GM13977 (cell line): ENCODE data around the gene MYO1F.

Experiments
- DNase-seq: peaks from one replicate; pipeline ENCODE4 v3.0.0; 2012; ENCODE audit warnings: low spot score
- in situ Hi-C: fragments of 300-500 bp; cut with MboI; formaldehyde crosslinking; loops from one replicate; pipeline ENCODE4 v1.12.0; 2022; ENCODE audit warnings: low sequenced_read_pairs, low pct_unique_long_range_greater_than_20kb, mixed read lengths, inconsistent platforms; ENCODE audit not compliant: unreplicated experiment
- TF ChIP-seq, protein P1 (sequence below): IDR thresholded peaks from 2 replicates; pipeline ENCODE4 v1.5.1; 2012; ENCODE audit warnings: mild to moderate bottlenecking, control low read depth; ENCODE audit not compliant: insufficient read depth; ENCODE audit errors: extremely low read depth, missing control alignments

Gene MYO1F

DNA sequence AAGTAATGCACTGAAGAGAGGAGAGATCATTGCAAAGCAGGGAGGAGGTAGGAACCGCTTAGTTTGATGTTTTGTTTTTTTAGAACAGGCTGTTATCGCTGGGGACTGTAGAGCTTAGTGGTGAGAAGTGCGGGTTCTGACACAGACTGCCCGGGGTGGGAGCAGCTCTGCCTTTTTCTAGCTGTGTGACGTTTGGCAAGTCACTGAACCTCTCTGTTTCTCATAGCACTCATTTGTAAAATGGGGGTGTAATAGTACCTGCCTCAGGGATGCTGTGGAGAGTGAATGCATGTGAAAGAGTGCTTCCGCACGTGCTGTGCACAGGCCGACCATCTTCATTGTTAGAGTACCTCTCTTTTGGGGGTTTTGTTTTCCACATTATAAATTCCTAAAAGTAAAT, 94.1 kb downstream of the MYO1F start:
- TF ChIP-seq, protein P1, sequence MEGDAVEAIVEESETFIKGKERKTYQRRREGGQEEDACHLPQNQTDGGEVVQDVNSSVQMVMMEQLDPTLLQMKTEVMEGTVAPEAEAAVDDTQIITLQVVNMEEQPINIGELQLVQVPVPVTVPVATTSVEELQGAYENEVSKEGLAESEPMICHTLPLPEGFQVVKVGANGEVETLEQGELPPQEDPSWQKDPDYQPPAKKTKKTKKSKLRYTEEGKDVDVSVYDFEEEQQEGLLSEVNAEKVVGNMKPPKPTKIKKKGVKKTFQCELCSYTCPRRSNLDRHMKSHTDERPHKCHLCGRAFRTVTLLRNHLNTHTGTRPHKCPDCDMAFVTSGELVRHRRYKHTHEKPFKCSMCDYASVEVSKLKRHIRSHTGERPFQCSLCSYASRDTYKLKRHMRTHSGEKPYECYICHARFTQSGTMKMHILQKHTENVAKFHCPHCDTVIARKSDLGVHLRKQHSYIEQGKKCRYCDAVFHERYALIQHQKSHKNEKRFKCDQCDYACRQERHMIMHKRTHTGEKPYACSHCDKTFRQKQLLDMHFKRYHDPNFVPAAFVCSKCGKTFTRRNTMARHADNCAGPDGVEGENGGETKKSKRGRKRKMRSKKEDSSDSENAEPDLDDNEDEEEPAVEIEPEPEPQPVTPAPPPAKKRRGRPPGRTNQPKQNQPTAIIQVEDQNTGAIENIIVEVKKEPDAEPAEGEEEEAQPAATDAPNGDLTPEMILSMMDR, result no peak
- DNase-seq, result no peak
- in situ Hi-C loops, result no loop called here

DNA sequence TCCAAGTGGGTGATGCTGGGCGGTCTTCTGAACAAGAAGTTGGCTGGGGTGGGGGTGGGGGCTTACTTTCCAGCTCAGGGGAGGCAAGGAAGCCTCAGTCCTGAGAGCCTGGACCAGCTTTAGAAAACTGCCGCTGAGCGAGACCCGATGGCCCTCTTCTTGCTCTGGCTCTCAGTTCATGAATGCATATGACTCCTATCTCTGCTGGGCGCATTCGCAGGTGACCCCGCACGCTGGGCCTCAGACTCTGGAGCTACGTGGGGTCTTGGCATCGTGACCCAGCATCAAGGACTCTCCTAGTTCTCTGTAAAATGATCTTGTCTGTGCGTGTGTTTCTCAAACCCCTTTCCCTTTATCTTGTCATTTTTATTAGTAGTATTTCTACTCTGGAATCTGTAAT, 94.5 kb downstream of the MYO1F start:
- DNase-seq, result no peak
- TF ChIP-seq, protein P1, result no peak
- in situ Hi-C loops, result no loop called here

DNA sequence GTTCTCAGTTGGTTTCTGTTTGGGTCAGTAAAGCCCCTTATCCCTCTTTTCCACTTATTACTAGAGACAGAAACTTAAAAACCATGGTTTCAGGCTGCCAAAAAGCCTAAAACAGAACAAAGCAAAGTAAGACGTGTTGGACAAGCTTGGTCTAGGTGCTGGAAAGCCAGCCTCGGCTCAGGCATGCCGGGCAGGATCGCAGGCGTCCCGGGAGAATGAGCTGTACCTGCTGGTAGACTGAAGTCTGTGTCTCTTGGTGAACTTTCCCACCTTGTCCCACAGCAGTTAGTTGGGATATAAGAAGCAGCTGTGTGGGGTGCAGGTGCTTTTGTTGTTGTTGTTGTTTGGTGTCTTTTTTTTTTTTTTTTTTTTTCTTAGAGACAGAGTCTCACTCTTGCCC, 95.6 kb downstream of the MYO1F start:
- no peak for DNase-seq
- TF ChIP-seq, protein P1, result no peak
- in situ Hi-C loops, result no loop called here

DNA sequence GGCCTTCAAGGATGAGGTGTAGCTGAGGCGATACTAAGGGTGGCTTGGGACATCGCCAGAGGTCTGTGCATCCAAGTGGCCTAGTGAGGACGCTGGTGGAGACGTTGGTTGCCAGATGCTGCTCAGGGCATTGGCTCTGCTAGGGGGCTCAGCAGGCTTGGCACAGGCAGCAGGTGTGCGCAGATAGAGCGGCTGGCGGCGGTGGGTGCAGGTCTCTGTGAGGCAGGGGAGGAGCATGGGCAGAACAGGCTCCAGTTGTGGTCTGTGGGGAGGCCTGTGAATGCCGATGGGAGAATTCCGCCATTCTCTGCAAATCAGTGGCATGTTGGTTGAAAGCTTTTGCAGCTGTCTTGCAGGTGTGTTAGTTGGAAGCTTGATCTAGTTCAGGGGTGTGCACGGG, 96.0 kb downstream of the MYO1F start:
- in situ Hi-C loops, result no loop called here
- no peak for DNase-seq
- TF ChIP-seq, protein P1, result no peak

DNA sequence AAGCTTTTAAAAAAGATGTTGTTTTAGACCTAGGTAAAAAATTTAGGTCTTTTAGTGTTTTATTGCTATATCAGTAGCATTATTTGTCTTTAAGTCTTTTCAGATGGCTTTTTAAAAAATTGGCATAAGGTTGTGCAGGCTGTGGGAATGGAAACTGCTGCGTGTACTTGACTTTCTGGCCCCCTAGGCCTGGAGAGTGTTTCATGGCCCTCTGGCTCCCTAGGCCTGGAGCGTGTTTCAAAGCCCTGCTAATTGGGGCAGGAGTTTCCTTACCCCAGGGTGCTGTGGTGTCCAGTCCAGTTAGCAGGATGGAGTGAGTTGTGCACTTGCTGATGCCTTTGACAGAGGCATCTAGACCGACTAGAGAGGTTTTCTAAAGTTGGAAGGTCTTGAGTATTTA, 98.6 kb downstream of the MYO1F start:
- DNase-seq, result no peak
- in situ Hi-C loops, result no loop called here
- TF ChIP-seq, protein P1, result no peak

DNA sequence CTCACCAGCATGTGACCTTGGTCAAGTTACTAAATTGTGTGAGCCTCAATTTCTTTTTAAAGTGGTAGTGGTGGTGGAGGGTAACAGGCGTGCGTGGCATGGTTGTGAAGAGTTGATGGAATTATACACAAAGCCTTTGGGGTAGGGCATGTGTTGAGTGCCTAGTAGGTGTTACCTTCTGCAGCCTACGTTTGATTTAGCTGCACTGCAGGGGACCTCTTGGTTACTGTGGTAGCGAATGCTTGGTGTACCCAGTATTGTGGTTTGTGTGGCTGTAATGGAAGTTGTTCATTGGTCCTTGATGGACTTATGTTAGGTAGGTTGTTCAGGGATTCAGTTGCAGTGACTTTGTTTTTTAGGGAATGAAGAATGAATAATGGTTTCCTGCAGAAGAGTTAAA, 99.4 kb downstream of the MYO1F start:
- in situ Hi-C loops, result no loop called here
- DNase-seq, result no peak
- TF ChIP-seq, protein P1, result no peak

DNA sequence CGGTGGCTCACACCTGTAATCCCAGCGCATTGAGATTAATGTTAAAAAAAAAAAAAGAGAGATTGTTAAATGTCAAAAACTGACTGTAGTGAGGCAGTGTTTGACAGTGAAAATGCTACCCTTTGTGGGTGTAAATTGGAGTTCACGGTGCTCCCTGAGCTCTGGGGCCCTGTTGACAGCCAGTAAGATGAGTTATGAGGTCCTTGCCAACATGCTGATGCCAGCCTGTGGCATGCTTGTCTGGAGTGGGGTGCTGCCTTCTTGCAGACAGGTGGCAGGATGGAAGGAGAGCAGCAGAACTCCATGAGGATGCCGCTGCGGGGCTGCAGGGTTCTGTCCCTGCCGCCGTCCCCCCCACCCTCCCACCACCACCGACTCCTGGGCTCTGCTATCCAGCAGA, 100.7 kb downstream of the MYO1F start:
- TF ChIP-seq, protein P1, result no peak
- no peak for DNase-seq
- in situ Hi-C loops, result no loop called here
